ENCODE measurements around the gene C1QTNF2.
A peak's percentile ranks its signal among the peaks of the same experiment; 100 is the strongest.

Gene C1QTNF2, protein sequence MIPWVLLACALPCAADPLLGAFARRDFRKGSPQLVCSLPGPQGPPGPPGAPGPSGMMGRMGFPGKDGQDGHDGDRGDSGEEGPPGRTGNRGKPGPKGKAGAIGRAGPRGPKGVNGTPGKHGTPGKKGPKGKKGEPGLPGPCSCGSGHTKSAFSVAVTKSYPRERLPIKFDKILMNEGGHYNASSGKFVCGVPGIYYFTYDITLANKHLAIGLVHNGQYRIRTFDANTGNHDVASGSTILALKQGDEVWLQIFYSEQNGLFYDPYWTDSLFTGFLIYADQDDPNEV

GRCh38 chr5:160369990-160370712 lies at the start of gene C1QTNF2:
Gene C1QTNF2 (minus strand): TSS chr5:160370626. CDS start chr5:160355011, 15,615 bp downstream.
- DNase-seq, result peak; percentile 42

- no peak for DNase-seq
Measured at GRCh38 chr5:160420331-160420610, 49.8 kb upstream of the C1QTNF2 start.

- DNase-seq, result no peak
Measured at GRCh38 chr5:160419458-160420330, 49.3 kb upstream of the C1QTNF2 start.

DNA sequence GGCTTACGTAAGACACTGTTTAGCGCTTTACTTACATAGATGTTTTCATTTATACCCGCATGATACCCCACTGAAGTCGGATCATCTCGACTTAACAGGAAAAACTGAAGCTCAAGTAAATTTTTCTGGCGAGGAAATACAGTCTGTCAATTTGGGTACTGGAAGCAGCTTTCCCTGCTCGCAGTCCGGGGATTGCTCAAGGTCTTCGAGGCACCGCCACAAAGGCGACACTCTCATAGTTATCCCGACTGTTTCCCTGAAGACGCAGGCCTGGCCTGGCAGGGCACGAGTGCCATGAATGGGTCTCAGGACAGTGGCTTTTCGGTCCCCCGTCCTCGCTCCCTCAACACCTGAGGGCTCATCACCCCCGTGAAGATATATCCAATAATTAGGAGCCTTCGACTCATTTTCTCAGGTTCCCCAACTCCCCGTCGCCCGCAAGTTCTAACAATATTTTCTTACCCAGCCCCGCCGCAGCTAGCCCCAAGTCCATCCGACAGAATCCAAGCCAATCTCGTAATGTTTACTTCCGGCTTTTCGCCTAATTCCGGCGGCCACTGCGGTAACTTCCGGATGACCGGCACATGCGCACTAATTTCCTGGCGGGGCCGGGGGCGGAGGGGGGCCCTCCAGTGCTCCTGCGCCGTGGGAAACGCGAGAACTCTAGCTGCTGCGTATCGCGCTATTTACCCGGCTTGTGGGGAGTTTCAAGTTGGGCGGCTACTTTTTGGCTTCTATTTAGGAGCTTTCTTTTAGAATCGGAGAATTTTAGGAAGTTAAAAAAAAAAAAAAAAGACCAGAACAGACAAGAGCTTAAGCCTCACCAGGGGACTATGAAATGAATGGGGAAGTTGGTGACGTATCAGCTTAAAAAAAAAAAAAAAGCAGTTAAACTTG lies 48.4 kb upstream of the C1QTNF2 start, which contains the start of gene SLU7:
TSS of gene SLU7 (minus strand) at position 521 of the 897 bp plus-strand sequence. CDS start 3,787 bp downstream, outside the sequence.
- DNase-seq, result peak; percentile 93

DNA sequence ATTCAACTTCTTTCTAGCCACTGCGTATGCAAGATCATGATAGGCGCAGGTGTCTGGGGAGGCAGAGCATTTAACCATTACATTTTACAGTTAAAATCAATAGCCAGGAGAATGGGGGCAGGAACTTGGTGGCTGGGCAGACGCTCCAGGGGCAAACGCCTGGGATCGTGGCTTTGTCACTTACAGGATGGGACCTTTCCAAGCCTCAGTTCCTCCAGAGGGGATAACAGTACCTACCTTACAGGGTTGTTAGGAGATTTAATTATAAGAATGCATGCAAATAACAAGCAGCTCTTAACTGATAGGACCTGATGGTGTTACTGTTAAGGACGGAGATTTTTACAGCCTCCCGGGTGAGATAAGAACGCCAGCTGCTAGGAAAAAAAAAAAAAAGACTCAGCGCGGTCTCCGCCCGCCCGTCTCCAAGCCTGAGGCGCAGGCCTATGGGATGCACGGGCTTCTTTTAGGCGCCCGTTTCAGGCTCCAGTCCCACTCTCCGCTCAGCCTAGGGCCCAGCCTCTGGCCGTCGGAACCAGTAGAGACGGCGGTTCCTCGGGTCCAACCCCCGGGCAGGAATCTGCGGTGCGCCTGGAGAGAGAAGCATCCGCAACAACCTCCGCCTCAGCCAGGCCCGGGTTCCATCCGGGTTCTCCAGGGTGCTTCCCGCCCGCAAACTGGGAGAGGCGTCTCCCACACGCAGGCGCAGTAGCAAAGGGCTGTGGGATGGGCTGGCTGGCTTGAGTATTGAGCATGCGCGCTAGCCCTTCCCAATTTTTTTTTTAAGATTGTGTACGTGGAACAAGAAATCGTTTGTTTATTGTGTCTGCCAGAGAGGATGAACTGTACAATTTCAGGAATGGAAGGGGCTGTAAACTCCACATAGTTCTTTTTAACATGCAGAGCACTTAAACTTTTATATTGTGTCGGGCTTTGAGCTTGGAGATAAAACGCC lies 29.3 kb upstream of the C1QTNF2 start, which contains the start of gene FAM200C:
TSS of gene FAM200C (minus strand) at position 653 of the 952 bp plus-strand sequence. CDS start 4,564 bp downstream, outside the sequence.
- DNase-seq, result peak; percentile 92

GRCh38 chr5:160398806-160399205 lies 28.4 kb upstream of the C1QTNF2 start:
- DNase-seq, result no peak

DNA sequence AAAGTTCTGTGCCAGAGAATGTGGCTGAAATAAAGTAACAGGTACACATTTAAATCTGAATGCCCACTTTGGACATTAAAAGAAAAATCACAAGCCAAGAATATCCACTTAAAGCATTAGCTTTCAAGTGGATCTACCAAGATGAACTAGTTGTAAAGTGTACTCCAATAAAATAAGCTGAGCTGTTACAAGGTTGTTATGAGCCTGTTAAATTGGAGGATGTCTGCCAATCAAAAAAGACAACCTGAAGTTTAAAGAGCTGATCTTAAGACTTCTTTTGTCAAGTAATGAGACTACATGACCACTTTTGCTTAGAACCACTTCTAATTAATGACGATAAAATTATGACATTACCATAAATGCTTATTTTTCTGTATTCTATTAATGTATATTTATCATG lies 27.1 kb upstream of the C1QTNF2 start:
- no peak for DNase-seq

DNA sequence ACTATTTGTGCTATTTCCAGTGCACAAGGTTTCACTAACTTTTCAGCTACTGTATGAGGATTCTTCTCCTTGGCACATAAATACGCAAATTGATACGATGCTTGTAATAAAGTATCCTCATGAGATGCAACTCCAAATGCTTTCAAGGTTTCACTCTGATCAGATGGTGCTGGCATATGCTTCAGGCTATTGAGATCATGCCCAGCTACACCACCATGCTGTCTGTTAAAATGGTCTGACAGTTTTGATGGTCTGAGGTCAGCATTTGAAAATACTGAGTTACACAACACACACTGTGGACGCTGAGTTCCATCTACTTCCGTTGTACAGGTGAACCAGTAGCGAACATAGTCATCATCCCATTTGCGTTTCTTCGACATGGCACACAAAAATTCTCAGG lies 24.7 kb upstream of the C1QTNF2 start:
- no peak for DNase-seq

GRCh38 chr5:160390787-160391696 lies 20.6 kb upstream of the C1QTNF2 start:
- peak; percentile 38 for DNase-seq

- DNase-seq, result no peak
Measured at GRCh38 chr5:160387445-160387844, 17.0 kb upstream of the C1QTNF2 start.

GRCh38 chr5:160385496-160385895 lies 15.1 kb upstream of the C1QTNF2 start:
- no peak for DNase-seq

DNA sequence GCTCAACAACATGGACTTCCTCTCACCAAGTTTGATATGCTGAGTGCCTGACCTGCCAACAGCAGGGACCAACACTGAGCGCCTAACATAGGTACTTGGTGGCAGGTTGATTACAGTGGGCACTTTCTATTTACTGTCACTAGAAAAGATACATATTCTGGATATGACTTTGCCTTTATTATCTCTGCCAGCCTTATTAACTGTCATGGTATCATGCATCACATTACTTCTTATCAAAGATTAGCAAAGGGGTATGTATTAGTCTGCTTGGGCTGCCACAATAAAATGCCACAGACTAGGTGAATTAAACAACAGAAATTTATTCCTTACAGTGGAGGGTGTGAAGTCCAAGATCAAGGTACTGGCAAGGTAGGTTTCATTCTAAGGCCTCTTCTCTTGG lies 14.3 kb upstream of the C1QTNF2 start:
- no peak for DNase-seq

DNA sequence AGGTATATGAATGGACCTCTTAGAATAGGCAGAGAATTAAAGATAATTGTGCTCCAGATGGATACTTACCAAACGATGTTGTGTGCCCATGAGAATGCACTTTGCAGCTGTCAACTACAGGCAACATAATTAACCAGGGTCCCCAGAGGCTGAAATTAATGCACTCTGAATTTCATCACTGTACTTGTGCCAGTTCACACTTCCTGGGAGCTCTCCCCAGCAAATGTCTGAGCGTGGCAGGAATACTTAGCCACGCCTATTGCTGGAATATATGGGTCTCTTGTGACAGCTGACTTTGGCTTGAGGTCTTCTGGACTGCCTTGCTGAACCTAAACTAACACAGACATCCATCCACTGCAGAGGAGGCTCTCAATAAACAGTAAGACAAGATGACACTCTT lies 11.9 kb upstream of the C1QTNF2 start:
- no peak for DNase-seq

DNA sequence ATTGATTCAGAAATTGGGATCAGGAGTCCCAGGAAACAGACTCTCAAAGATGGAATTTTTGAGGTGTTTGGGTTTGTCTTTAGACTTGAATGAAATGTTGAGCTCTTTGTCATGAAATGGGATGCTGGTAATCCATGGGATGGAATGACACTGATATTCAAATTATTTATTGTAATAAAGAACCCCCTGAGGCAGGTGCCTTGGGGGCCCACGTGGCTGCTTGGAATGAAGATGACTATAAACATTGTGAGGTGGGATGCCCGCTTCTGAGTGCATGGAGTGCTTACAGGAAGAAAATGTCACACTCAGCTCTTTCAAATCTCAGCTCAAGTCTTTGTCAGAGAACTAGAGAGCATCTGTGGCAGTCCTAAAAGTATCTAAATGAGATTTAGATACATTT lies 9.6 kb upstream of the C1QTNF2 start:
- DNase-seq, result no peak

- DNase-seq, result no peak
Measured at GRCh38 chr5:160379511-160379910, 9.1 kb upstream of the C1QTNF2 start.

GRCh38 chr5:160378330-160378729 lies 7.9 kb upstream of the C1QTNF2 start:
- DNase-seq, result no peak

DNA sequence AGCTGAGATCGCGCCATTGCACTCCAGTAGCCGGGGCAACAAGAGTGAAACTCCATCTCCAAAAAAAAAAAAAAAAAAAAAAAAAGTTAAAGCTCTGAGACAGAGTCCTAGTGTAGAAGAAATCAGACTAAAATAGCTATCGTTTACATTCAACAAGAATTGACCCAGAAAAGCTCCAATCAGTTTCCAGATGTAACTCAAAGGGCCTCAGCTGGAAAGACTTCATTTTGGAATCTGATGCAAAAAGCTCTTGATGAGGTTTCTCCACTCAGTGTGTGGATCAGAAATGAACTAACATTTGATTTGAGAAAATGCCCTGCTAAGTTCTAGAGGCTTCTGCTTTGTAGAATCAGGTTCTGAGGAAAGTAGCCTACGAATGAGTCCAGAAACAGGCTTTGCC lies 7.2 kb upstream of the C1QTNF2 start:
- DNase-seq, result no peak

DNA sequence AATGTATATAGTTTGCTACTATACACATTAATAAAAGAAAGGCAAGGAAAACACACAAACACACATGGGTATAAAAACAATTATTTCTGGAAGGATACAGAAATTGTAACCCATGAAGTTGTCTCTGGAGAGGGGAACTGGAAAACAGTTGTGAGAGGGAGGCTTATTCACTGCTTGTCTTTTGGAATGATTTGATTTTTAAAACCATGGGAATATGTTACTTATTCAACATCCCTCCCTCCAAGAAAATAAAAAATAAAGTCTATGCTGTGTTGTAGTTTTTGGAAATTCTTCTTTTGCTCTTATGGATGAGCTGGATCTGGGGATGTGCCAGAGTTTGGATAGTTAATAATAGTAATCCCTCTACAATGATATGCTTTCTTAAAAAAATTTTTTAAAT lies 6.0 kb upstream of the C1QTNF2 start:
- DNase-seq, result no peak

DNA sequence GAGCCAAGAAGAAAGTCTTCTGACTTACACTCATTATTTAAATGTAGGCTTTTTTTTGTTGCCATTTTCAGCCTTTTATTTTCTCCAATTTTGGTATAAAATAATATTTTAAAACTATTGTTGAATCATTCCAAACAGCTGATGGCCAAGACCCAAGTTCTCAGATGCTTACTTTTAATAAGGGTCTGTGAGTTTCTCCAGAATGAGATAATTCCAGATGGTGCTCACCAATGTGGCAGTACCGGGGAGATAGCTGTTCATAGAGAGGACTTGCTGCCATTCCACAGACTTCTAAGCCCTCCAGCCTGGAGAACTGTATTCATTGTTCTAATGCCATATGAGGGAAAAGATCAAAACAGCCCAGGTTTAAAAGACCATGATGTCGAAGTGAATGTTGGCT lies 5.3 kb upstream of the C1QTNF2 start:
- DNase-seq, result no peak

DNA sequence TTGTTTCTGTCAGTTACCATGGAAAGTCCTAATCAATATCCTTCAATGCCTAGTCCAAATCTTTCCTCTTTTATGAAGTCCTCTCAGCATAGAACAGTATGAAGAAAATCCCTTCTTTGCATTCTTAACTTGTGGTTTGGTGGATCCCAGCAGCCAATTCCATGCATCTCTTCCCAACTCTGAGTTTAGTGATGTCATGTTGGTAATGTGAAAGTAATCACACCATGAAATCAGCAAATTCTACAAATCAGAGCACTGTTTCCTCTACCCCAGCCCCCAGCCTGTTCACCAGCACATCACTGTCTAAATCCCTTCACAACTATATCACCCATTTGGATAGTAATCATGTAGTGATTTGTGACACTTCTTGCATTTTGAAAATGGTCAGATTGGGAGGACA lies 4.7 kb upstream of the C1QTNF2 start:
- DNase-seq, result no peak

Data from midbrain (tissue), 1 donor.